DOHH2 (cell line): ENCODE data around the gene CTDP1.

Experiments
- H3F3A ChIP-seq: fragments of 200-600 bp; sonication (generic), shearing (Covaris generic); 2 replicates; pipeline ENCODE4 v1.6.0; 2016; ENCODE audit warnings: antibody characterized with exemption, mild to moderate bottlenecking; ENCODE audit not compliant: control insufficient read depth, insufficient read depth
- H3K27ac ChIP-seq: fragments of 200-600 bp; sonication (generic); 2 replicates; pipeline ENCODE4 v1.5.1; 2014; ENCODE audit warnings: low read depth, mild to moderate bottlenecking, low read length, moderate library complexity
- H3K27me3 ChIP-seq: fragments of 200-600 bp; sonication (generic); 2 replicates; pipeline ENCODE4 v1.6.1; 2014; ENCODE audit warnings: mild to moderate bottlenecking, low read length, mixed read lengths; ENCODE audit not compliant: control insufficient read depth
- H3K36me3 ChIP-seq: fragments of 200-600 bp; sonication (generic); 2 replicates; pipeline ENCODE4 v1.6.1; 2014; ENCODE audit warnings: mild to moderate bottlenecking, low read length, moderate library complexity, mixed read lengths; ENCODE audit not compliant: control insufficient read depth
- H3K4me1 ChIP-seq: fragments of 200-600 bp; sonication (generic); 2 replicates; pipeline ENCODE4 v1.6.1; 2014; ENCODE audit warnings: mild to moderate bottlenecking, low read length, mixed read lengths; ENCODE audit not compliant: control insufficient read depth
- H3K4me2 ChIP-seq: fragments of 200-600 bp; sonication (generic); 2 replicates; pipeline ENCODE4 v1.6.0; 2014; ENCODE audit warnings: mild to moderate bottlenecking, low read length, moderate library complexity
- H3K4me3 ChIP-seq: fragments of 200-600 bp; sonication (generic); 2 replicates; pipeline ENCODE4 v1.5.1; 2014; ENCODE audit warnings: mild to moderate bottlenecking, low read length, mixed read lengths
- H3K79me2 ChIP-seq: fragments of 200-600 bp; sonication (generic); 2 replicates; pipeline ENCODE4 v1.6.1; 2014; ENCODE audit warnings: mild to moderate bottlenecking, low read length, mixed read lengths; ENCODE audit not compliant: control insufficient read depth
- H3K9me2 ChIP-seq: fragments of 200-600 bp; sonication (generic); replicated peaks from 2 replicates; pipeline ENCODE4 v1.6.1; 2014; ENCODE audit warnings: mild to moderate bottlenecking, low read length, mixed read lengths; ENCODE audit not compliant: control insufficient read depth
- H3K9me3 ChIP-seq: fragments of 200-600 bp; sonication (generic); 2 replicates; pipeline ENCODE4 v1.6.1; 2014; ENCODE audit warnings: antibody characterized with exemption, low read length, mixed read lengths; ENCODE audit not compliant: control insufficient read depth, insufficient read depth
- H4K20me1 ChIP-seq: fragments of 200-600 bp; sonication (generic); 2 replicates; pipeline ENCODE4 v1.6.0; 2014; ENCODE audit warnings: low read depth, mild to moderate bottlenecking, antibody characterized with exemption, low read length, moderate library complexity; ENCODE audit not compliant: control insufficient read depth, insufficient read depth
- CTCF ChIP-seq: fragments of 200-600 bp; sonication (generic); IDR thresholded peaks from one replicate; pipeline ENCODE4 v1.5.1; 2014; ENCODE audit warnings: antibody characterized with exemption, mild to moderate bottlenecking, low read depth, low read length; ENCODE audit not compliant: poor library complexity, severe bottlenecking
- EZH2phosphoT487 ChIP-seq: fragments of 200-600 bp; sonication (generic); IDR thresholded peaks from 2 replicates; pipeline ENCODE4 v1.6.1; 2017; ENCODE audit warnings: borderline replicate concordance, mild to moderate bottlenecking, antibody characterized with exemption, low read length, moderate library complexity, mixed read lengths

CTDP1 gene

GRCh38 chr18:79764131-79764530 lies 84.5 kb downstream of the CTDP1 start:
- no peaks in the 10 kb centered on the region for H3F3A ChIP-seq
- TF ChIP-seq EZH2phosphoT487 (no peak), CTCF (no peak)
- H3K79me2 ChIP-seq = no peaks in the 10 kb centered on the region
- H3K27me3 ChIP-seq = no peaks in the 10 kb centered on the region; the same call in 1 of the 2 replicates
- no peaks in the 10 kb centered on the region for H3K36me3 ChIP-seq
- H3K4me1 ChIP-seq = no peaks in the 10 kb centered on the region
- no peak overlapping the region for H3K4me2 ChIP-seq
- H3K27ac ChIP-seq = no peak overlapping the region
- no peaks in the 10 kb centered on the region for H3K9me2 ChIP-seq
- H3K4me3 ChIP-seq = no peak overlapping the region
- peaks cover 4% of the 10 kb centered on the region; the same call in 1 of the 2 replicates for H4K20me1 ChIP-seq
- H3K9me3 ChIP-seq = peaks cover 2% of the 10 kb centered on the region; the same call in 1 of the 2 replicates

- no peaks in the 10 kb centered on the region for H3F3A ChIP-seq
- no peak overlapping the region for H3K4me2 ChIP-seq
- H3K27me3 ChIP-seq = no peaks in the 10 kb centered on the region; the same call in 1 of the 2 replicates
- H3K79me2 ChIP-seq = no peaks in the 10 kb centered on the region
- H4K20me1 ChIP-seq = 0 out of 2 replicates have a peak, but pooled peaks cover under 1% of the 10 kb centered on the region
- no peaks in the 10 kb centered on the region for H3K4me1 ChIP-seq
- TF ChIP-seq CTCF (no peak), EZH2phosphoT487 (no peak)
- no peak overlapping the region for H3K4me3 ChIP-seq
- no peaks in the 10 kb centered on the region for H3K36me3 ChIP-seq
- peaks cover 2% of the 10 kb centered on the region; the same call in 1 of the 2 replicates for H3K9me3 ChIP-seq
- H3K27ac ChIP-seq = no peak overlapping the region
- no peaks in the 10 kb centered on the region for H3K9me2 ChIP-seq
Observed at GRCh38 chr18:79765491-79766245, 86.1 kb downstream of the CTDP1 start.

GRCh38 chr18:79766308-79766707 lies 86.7 kb downstream of the CTDP1 start:
- no peak for TF ChIP-seq EZH2phosphoT487
- no peak for TF ChIP-seq CTCF
- H3K9me2 ChIP-seq = no peaks in the 10 kb centered on the region
- no peaks in the 10 kb centered on the region for H3K36me3 ChIP-seq
- H3F3A ChIP-seq = no peaks in the 10 kb centered on the region
- no peaks in the 10 kb centered on the region for H4K20me1 ChIP-seq
- no peaks in the 10 kb centered on the region for H3K79me2 ChIP-seq
- no peak overlapping the region for H3K4me2 ChIP-seq
- no peak overlapping the region for H3K27ac ChIP-seq
- H3K27me3 ChIP-seq = no peaks in the 10 kb centered on the region; the same call in 1 of the 2 replicates
- H3K4me1 ChIP-seq = no peaks in the 10 kb centered on the region
- peaks cover 2% of the 10 kb centered on the region; the same call in 1 of the 2 replicates for H3K9me3 ChIP-seq
- H3K4me3 ChIP-seq = no peak overlapping the region
